Tibial artery (tissue), 4 donors: ENCODE data around the gene MTHFD1.

Source experiments
- DNase-seq, 2 donors: peaks; one replicate each; pipeline ENCODE4 v3.0.0-alpha.2; 2019
- H3K27ac ChIP-seq, 2 donors: fragments of 200-600 bp; sonication (generic) in 1 of 2; 1 replicate in 1 of 2; 2 replicates in 1 of 2; pipeline ENCODE4 v1.5.1; 2018 to 2019; ENCODE audit warnings: mild to moderate bottlenecking in 1 of 2
- H3K27me3 ChIP-seq, 2 donors: fragments of 200-600 bp; sonication (generic) in 1 of 2; one replicate each; pipeline versions ENCODE4 v1.5.1 to v1.6.0; 2016 to 2019
- H3K36me3 ChIP-seq, 3 donors: fragments of 200-600 bp; sonication (generic) in 2 of 3; one replicate each; pipeline ENCODE4 v1.5.1; 2016 to 2019; ENCODE audit warnings: mild to moderate bottlenecking in 2 of 3
- H3K4me1 ChIP-seq, 4 donors: fragments of 200-600 bp; sonication (generic) in 2 of 4; 1 replicate in 3 of 4; 2 replicates in 1 of 4; pipeline ENCODE4 v1.5.1; 2016 to 2019
- H3K4me3 ChIP-seq, 2 donors: fragments of 200-600 bp; sonication (generic) in 1 of 2; 1 replicate in 1 of 2; 2 replicates in 1 of 2; pipeline ENCODE4 v1.5.1; 2018 to 2019; ENCODE audit warnings: mild to moderate bottlenecking in 2 of 2
- H3K9me3 ChIP-seq, 3 donors: fragments of 200-600 bp; sonication (generic) in 1 of 3; one replicate each; pipeline ENCODE4 v1.5.1; 2016 to 2019
- intact Hi-C: fragments of 100-400 bp; cut with DNase I; formaldehyde crosslinking; loops from one replicate; pipeline ENCODE4 v1.15.0; 2023; ENCODE audit warnings: low total_unique reads
- TF ChIP-seq, protein P1 (sequence below), 2 experiments: fragments of 200-600 bp in 1 of 2; fragments of 450-650 bp in 1 of 2; IDR thresholded peaks; one replicate each; pipeline ENCODE4 v1.5.1; 2017 to 2019; ENCODE audit warnings: antibody characterized with exemption in 2 of 2, mild to moderate bottlenecking in 1 of 2, moderate library complexity in 1 of 2

MTHFD1 gene

DNA sequence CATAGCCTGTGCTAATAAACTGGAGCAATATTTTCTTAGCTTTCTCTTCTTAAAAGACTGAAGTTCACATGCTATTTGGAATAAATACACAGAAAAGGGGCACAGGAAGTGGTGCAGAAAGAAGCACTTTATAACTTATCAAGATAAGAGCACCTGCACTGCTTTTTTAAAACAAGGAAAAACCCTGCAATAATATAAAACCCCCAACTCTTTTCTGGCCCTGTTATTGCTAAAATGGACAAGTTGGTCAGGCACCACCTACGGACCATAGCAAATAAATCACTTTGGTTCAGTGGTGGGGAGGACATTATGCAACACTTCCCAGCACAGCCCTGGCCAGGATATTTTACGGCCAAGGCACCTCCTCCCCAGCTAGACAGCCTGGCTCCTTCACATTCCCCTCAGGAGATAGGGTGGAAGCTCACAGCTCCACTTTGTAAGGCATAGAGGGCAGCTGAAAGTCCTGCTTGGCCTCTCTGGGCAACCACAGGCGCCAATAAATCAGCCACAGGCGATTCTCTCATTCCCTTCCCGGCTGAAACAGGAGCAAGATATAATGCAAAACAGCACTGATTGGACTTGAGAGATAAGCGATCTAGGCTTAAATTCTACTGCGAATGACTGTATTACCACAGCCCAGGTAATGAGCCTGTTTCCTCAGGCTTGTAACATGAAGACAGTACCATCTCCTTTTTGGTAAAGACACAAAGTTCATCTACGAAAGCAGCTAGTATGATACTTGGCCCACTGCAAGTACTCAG lies 113.4 kb downstream of the MTHFD1 start:
- H3K4me3 ChIP-seq = peak overlapping the region; percentile 68 to 92
- no peaks in the 10 kb centered on the region for H3K9me3 ChIP-seq
- H3K4me1 ChIP-seq = peaks cover 0 to 52% (median 34%) of the 10 kb centered on the region in 4 donors
- peaks cover 0 to 4% (median 0%) of the 10 kb centered on the region in 3 donors for H3K36me3 ChIP-seq
- TF ChIP-seq, protein P1, sequence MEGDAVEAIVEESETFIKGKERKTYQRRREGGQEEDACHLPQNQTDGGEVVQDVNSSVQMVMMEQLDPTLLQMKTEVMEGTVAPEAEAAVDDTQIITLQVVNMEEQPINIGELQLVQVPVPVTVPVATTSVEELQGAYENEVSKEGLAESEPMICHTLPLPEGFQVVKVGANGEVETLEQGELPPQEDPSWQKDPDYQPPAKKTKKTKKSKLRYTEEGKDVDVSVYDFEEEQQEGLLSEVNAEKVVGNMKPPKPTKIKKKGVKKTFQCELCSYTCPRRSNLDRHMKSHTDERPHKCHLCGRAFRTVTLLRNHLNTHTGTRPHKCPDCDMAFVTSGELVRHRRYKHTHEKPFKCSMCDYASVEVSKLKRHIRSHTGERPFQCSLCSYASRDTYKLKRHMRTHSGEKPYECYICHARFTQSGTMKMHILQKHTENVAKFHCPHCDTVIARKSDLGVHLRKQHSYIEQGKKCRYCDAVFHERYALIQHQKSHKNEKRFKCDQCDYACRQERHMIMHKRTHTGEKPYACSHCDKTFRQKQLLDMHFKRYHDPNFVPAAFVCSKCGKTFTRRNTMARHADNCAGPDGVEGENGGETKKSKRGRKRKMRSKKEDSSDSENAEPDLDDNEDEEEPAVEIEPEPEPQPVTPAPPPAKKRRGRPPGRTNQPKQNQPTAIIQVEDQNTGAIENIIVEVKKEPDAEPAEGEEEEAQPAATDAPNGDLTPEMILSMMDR (IDR thresholded peaks at IDR 0.05) = peak in 1 of 2 experiments; percentile 25
- intact Hi-C loops = loop anchor here (2.0 to 5.0 kb wide), 2 partner anchors 39 to 261 kb away; partner anchors contain the start of gene HSPA2
- no peaks in the 10 kb centered on the region for H3K27me3 ChIP-seq
- peak overlapping the region; percentile 95 to 98 for H3K27ac ChIP-seq
- peak; percentile 77 to 89 for DNase-seq

DNA sequence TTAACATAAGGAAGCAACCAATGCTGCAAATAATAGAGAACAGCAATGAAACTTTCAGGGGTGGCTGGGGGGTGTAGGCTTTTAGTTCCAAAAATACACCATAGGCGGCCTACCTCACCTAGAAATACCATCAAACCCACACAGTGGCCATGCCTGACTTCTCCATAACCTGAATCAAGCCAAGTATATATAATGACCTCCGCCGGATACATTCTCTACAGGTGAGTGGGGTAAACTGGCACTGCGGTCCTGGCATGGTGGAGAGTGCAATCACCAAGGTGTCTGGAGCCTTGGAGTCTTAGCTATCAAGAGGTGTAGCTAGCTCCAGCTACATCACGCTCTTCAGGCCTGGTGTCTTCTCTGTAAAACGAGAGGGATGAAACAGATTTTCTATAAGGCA lies 114.3 kb downstream of the MTHFD1 start:
- no peak for DNase-seq
- TF ChIP-seq, protein P1 (IDR thresholded peaks at IDR 0.05) = no peak
- Histone ChIP-seq H3K27me3 (no peaks in the 10 kb centered on the region), H3K36me3 (peaks cover 0 to 4% (median 0%) of the 10 kb centered on the region in 3 donors), H3K4me1 (peaks cover 0 to 59% (median 38%) of the 10 kb centered on the region in 4 donors), H3K9me3 (no peaks in the 10 kb centered on the region), H3K4me3 (peak overlapping the region; percentile 68 to 92), H3K27ac (peak overlapping the region; percentile 95 to 98)
- intact Hi-C loops = loop anchor here (2.0 to 5.0 kb wide), 2 partner anchors 38 to 260 kb away; partner anchors contain the start of gene HSPA2

DNA sequence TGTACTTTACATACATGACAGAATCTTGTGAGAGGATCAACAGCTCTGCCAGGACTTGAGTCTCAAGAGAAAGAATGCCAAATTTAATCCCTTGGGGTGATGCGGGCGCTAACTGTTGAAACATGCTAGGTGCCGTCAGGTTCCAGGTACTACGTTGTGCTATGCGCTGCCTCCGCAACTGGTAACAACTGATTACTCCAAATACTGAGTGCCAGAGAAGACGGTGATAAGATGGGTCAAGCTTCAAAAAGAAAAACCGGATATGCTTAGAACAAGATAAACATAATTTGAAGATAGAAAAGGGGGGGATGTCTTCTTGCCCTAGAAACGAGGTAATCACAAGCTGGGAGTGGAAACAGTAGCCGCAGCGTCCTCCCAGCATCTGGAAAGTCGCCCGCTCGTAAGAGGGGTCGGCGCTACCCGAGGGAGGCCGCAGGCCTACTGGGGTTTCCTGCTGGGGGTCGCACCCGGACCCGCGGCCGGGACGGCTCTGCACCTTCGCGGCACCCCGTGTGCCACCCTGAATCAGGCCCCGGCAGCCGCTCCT lies 114.8 kb downstream of the MTHFD1 start:
- H3K4me1 ChIP-seq = peaks cover 0 to 59% (median 41%) of the 10 kb centered on the region in 4 donors
- peak overlapping the region; percentile 68 to 92 for H3K4me3 ChIP-seq
- H3K36me3 ChIP-seq = peaks cover 0 to 4% (median 0%) of the 10 kb centered on the region in 3 donors
- peak overlapping the region; percentile 95 to 98 for H3K27ac ChIP-seq
- H3K27me3 ChIP-seq = no peaks in the 10 kb centered on the region
- TF ChIP-seq, protein P1 (IDR thresholded peaks at IDR 0.05) = no peak
- no peak for DNase-seq
- no peaks in the 10 kb centered on the region for H3K9me3 ChIP-seq
- intact Hi-C loops = loop anchor here (2.0 to 5.0 kb wide), 2 partner anchors 38 to 259 kb away; partner anchors contain the start of gene HSPA2

DNA sequence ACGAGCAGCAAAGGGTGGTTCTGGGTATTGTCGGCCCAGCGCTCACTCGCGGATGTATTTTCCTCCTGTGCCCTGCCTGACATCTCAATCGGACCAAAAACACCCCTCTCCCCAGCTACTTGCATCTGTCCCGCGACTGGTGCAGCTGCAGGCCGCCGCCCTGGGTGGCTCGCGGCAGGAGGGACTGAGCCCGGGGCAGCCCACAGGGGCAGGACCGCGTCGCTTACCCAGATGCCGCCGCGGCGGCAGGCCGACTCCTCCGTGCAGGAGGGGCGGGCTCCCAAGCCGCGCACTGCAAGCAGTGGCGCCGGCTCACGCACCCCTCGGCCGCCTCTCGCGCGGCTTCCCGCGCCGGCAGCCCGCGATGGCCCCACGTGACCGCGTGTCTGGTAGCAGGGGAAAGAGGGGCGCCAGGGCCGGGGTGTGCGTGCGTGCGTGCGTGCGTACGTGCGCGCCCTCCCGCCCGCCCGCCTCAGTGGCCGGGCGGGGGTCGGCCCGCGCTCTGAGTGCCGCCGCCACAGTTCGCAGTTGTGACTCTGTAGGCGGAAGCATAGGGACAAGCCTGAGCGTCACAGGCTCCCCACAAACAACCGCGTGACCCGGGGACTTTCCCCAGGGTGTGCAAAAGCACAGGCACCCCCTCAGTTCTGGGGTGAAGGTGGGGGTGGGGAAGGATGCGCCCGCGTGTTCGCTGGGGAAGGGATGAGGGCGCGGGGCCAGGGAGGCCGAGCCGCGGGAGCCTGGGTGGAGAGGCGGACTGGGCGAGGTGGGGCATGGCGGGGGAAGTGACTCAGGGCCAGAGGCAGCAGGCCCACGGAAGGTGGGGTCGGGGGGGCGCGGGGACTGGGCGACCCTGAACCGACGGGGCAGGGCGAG lies 115.5 kb downstream of the MTHFD1 start, which contains the start of gene ZBTB25:
TSS of gene ZBTB25 (minus strand) at position 405 of the 876 bp plus-strand sequence. CDS start 13,305 bp downstream, outside the sequence.
- H3K4me1 ChIP-seq = peaks cover 0 to 63% (median 39%) of the 10 kb centered on the region in 4 donors
- TF ChIP-seq, protein P1 (IDR thresholded peaks at IDR 0.05) = peak in 1 of 2 experiments; percentile 15
- H3K36me3 ChIP-seq = peaks cover 0 to 4% (median 0%) of the 10 kb centered on the region in 3 donors
- no peaks in the 10 kb centered on the region for H3K9me3 ChIP-seq
- H3K4me3 ChIP-seq = peak within 1 kb of the TSS; percentile 68 to 92
- peak; percentile 88 to 95 for DNase-seq
- peak within 1 kb of the TSS; percentile 95 to 98 for H3K27ac ChIP-seq
- intact Hi-C loops = loop anchor here (2.0 to 5.0 kb wide), 2 partner anchors 37 to 259 kb away; partner anchors contain the start of gene HSPA2
- no peaks in the 10 kb centered on the region for H3K27me3 ChIP-seq
